ENCODE data around the gene GDPD5. TPM values are rescaled to one million over a fixed set of nuclear protein-coding genes. Genes with fewer than 3 reads are reported as not detected.

GDPD5 gene
- total and polyA plus RNA-seq, 9 of the 15 experiments (the other 6 are each of a cell fraction or from before 2014, with no cell fraction given), result 0.32 to 27.3 (median 8.0) TPM

DNA sequence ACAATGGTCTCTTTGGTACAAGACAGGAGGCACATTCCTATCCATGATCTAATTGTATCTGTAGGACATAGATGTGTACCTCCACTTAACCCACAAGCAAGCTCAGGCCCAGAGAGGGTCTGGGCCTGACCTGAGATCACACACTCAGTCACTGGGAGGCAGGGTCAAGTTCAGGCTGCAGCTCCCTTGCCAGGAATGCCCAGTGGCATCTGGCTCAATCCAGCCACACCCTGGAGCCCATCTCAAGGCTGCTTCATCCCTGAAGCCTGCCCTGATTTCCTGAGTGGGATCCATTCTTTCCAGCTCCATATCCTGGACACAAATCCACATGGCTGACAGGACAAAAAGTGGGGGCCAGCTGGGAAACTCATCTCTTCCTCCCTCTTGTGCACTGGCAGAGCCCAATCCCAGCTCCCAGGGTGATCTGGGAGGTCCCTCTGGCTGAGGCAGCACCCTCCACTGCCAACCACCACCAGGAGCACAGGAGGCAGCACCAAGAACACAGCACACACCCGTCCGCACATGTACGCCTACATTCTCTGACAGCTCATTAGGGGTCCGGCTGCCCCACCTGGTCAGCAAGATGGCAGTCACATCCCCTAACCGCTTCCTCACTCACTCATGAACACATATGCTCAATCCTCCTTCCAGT is 53.5 kb downstream of the GDPD5 start (continued):
- TF ChIP-seq, protein P1, sequence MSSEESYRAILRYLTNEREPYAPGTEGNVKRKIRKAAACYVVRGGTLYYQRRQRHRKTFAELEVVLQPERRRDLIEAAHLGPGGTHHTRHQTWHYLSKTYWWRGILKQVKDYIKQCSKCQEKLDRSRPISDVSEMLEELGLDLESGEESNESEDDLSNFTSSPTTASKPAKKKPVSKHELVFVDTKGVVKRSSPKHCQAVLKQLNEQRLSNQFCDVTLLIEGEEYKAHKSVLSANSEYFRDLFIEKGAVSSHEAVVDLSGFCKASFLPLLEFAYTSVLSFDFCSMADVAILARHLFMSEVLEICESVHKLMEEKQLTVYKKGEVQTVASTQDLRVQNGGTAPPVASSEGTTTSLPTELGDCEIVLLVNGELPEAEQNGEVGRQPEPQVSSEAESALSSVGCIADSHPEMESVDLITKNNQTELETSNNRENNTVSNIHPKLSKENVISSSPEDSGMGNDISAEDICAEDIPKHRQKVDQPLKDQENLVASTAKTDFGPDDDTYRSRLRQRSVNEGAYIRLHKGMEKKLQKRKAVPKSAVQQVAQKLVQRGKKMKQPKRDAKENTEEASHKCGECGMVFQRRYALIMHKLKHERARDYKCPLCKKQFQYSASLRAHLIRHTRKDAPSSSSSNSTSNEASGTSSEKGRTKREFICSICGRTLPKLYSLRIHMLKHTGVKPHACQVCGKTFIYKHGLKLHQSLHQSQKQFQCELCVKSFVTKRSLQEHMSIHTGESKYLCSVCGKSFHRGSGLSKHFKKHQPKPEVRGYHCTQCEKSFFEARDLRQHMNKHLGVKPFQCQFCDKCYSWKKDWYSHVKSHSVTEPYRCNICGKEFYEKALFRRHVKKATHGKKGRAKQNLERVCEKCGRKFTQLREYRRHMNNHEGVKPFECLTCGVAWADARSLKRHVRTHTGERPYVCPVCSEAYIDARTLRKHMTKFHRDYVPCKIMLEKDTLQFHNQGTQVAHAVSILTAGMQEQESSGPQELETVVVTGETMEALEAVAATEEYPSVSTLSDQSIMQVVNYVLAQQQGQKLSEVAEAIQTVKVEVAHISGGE (CRISPR knock-in tag; IDR thresholded peaks at IDR 0.05), result no peak
- TF ChIP-seq, protein P2, sequence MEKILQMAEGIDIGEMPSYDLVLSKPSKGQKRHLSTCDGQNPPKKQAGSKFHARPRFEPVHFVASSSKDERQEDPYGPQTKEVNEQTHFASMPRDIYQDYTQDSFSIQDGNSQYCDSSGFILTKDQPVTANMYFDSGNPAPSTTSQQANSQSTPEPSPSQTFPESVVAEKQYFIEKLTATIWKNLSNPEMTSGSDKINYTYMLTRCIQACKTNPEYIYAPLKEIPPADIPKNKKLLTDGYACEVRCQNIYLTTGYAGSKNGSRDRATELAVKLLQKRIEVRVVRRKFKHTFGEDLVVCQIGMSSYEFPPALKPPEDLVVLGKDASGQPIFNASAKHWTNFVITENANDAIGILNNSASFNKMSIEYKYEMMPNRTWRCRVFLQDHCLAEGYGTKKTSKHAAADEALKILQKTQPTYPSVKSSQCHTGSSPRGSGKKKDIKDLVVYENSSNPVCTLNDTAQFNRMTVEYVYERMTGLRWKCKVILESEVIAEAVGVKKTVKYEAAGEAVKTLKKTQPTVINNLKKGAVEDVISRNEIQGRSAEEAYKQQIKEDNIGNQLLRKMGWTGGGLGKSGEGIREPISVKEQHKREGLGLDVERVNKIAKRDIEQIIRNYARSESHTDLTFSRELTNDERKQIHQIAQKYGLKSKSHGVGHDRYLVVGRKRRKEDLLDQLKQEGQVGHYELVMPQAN (IDR thresholded peaks at IDR 0.05; ENCODE audit: borderline replicate concordance), result no peak
